Measurements from ENCODE around the gene SCYGR7. TPM values are rescaled to one million over a fixed set of nuclear protein-coding genes. Genes with fewer than 3 reads are reported as not detected.

Gene SCYGR7
- total RNA-seq, 1 donor from 2014 or later, result not detected

DNA sequence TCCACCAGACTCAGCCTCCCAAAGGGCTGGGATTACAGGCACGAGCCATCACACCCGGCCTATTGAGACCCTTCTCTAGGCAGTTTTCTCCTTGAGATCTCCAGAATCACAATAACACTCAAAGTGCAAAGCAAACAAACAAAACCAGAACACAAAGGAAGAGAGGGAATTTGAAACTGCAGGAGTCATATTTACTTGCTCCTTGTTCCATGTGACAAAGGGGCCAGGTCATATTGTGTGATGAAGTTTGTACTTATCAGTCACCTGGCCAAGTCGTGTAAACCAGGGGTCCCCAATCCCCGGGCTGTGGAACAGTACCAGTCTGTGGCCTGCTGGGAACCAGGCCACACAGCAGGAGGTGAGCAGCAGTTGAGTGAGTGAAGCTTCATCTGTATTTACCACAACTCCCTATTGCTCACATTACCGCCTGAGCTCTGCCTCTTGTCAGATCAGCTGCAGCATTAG is 44.1 kb downstream of the SCYGR7 start:
- Mint-ChIP-seq H3K27me3 (ENCODE audit: low read depth) (no peaks in the 10 kb centered on the region), H3K4me1 (no peaks in the 10 kb centered on the region), H3K27ac (no peak overlapping the region), H3K9me3 (no peaks in the 10 kb centered on the region), H3K36me3 (no peaks in the 10 kb centered on the region), H3K4me3 (no peak overlapping the region)
- no peak for DNase-seq (ENCODE audit: low spot score in 2 of 2, unreplicated experiment in 2 of 2)
- no peak for TF ChIP-seq CTCF (IDR thresholded peaks at IDR 0.05; ENCODE audit: unreplicated experiment)

- Mint-ChIP-seq H3K9me3 (no peaks in the 10 kb centered on the region), H3K4me3 (no peak overlapping the region), H3K4me1 (no peaks in the 10 kb centered on the region), H3K36me3 (no peaks in the 10 kb centered on the region), H3K27ac (no peak overlapping the region), H3K27me3 (ENCODE audit: low read depth) (no peaks in the 10 kb centered on the region)
- TF ChIP-seq CTCF (IDR thresholded peaks at IDR 0.05; ENCODE audit: unreplicated experiment), result no peak
- no peak for DNase-seq (ENCODE audit: low spot score in 2 of 2, unreplicated experiment in 2 of 2)
Observed at GRCh38 chr2:227772932-227773331, 44.8 kb downstream of the SCYGR7 start.

GRCh38 chr2:227774011-227774624 is 46.0 kb downstream of the SCYGR7 start:
- DNase-seq (ENCODE audit: low spot score in 2 of 2, unreplicated experiment in 2 of 2), result no peak
- Mint-ChIP-seq H3K27me3 (ENCODE audit: low read depth) (no peaks in the 10 kb centered on the region), H3K27ac (no peak overlapping the region), H3K4me3 (no peak overlapping the region), H3K4me1 (no peaks in the 10 kb centered on the region), H3K9me3 (no peaks in the 10 kb centered on the region), H3K36me3 (no peaks in the 10 kb centered on the region)
- TF ChIP-seq CTCF (IDR thresholded peaks at IDR 0.05; ENCODE audit: unreplicated experiment), result no peak

- no peak for DNase-seq (ENCODE audit: low spot score in 2 of 2, unreplicated experiment in 2 of 2)
- Mint-ChIP-seq H3K36me3 (no peaks in the 10 kb centered on the region), H3K4me3 (no peak overlapping the region), H3K4me1 (no peaks in the 10 kb centered on the region), H3K9me3 (no peaks in the 10 kb centered on the region), H3K27me3 (ENCODE audit: low read depth) (no peaks in the 10 kb centered on the region), H3K27ac (no peak overlapping the region)
- no peak for TF ChIP-seq CTCF (IDR thresholded peaks at IDR 0.05; ENCODE audit: unreplicated experiment)
Observed at GRCh38 chr2:227774895-227775842, 47.0 kb downstream of the SCYGR7 start.

Other genes starting within 250 kb of the SCYGR7 start
- not detected in 3 replicates for gene SCYGR2, start 129.4 kb upstream of the SCYGR7 start, total RNA-seq
- not detected in 3 replicates for gene SCYGR3, start 113.5 kb upstream of the SCYGR7 start, total RNA-seq
- not detected in 3 replicates for gene SCYGR4, start 110.8 kb upstream of the SCYGR7 start, total RNA-seq
- gene SCYGR5, start 61.5 kb upstream of the SCYGR7 start, total RNA-seq, result not detected in 3 replicates
- 11.3 to 11.9 TPM (median 11.4 TPM) in 3 replicates for gene SLC19A3, start 10.3 kb upstream of the SCYGR7 start, total RNA-seq
- not detected in 3 replicates for gene SCYGR6, start 3.6 kb upstream of the SCYGR7 start, total RNA-seq
- not detected in 3 replicates for gene SCYGR8, start 17.6 kb downstream of the SCYGR7 start, total RNA-seq
- 0.36 TPM in 1 of 3 replicates, not detected in the others for gene CCL20, start 85.5 kb downstream of the SCYGR7 start, total RNA-seq
- not detected in 3 replicates for gene DAW1, start 143.3 kb downstream of the SCYGR7 start, total RNA-seq